Fibroblast of gingiva (primary cell): Measurements from ENCODE around the gene AKAP3.
A peak's percentile ranks its signal among the peaks of the same experiment; 100 is the strongest.

Experiments
- DNase-seq: peaks from one replicate; pipeline ENCODE4 v3.0.0-alpha.2; 2011; ENCODE audit warnings: low read depth

The AKAP3 gene

DNA sequence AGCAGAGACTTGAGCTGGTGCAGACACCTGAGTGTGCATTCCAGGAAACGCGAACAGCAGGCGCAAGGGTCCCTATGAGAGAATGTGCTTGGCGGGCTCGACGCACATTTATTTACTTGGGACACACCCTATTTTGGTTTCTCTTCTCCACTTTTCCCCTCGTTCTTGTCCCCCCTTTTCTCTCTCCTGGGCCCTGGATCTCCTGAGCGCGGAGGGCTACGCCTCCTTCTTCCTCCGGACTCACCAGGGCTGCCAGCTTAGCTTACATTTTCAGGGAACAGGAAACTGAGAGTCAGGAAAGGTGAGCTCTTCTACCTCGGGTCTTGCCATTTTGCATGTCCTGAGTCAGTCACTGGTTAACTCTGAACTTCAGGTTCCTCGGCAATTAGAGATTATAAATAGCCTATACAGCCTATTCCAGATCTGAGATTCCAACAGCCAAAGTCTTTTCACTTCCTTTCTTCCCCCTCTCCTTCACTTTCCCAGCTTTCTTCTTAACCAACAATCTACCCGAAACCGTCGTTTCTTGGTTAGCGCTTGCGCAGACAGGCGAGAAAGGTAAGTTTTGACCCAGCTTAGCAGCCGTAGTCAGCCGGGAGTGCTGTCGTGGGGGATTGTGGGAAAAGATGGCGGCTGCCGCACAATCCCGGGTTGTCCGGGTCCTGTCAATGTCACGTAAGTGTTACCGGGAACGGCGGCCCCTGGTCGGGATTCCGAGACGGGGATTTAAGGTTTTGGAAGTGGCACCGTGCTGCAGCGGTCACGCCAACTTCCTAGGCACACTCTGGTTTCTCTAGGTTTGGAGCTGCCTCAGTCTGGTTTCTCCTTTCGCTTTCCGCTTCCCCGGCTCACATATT lies at the start of gene AKAP3, which contains the start of gene NDUFA9:
Gene AKAP3, minus strand, starts transcription at position 551 of the 857 bp plus-strand sequence. CDS start 10,855 bp downstream, outside the sequence.
Gene NDUFA9, plus strand, starts transcription at position 614 of the 857 bp plus-strand sequence. Its CDS starts 13 bp downstream, at position 627.
- peak; percentile 78 for DNase-seq

- DNase-seq = no peak
These were observed 41.9 kb upstream of the AKAP3 start for GRCh38 chr12:4690760-4691159.

DNA sequence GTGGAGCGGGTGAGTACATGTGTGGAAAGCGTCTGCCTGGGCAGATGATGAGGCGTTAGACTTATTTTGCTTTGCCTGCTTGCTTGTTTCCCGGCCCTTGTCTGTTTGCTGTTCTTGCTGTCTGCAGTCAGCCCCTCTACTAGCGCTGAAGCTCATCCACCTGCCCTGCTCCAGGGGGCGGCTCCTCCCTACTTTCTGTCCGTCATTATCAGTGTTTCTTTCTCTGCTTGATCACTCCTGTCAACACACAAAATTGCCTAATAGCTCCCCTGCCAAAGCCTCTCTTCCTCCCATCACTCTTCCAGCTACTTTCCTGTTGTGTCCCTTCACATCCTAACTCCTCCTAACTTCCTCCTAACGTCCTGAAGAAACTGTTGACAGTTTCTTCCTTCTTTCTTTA lies 36.5 kb upstream of the AKAP3 start:
- no peak for DNase-seq

DNA sequence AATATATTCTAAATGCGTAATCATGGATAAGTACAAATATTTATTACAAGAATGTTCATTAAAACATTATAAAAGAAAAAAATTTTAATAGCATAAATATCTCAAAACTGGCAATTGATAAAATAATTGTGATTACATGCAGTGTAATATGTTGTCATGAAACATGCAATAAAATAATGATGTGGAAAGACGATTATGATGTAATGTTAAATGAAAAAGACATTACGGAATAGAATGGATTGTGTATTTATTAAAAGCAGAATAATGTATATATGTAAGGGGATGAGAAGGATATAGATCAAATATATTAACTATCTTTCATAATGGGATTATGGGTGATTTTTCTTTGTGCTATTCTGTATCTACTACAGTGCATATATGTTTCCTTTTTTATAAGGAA lies 32.9 kb upstream of the AKAP3 start:
- no peak for DNase-seq

GRCh38 chr12:4679711-4680110 lies 30.9 kb upstream of the AKAP3 start:
- no peak for DNase-seq

DNA sequence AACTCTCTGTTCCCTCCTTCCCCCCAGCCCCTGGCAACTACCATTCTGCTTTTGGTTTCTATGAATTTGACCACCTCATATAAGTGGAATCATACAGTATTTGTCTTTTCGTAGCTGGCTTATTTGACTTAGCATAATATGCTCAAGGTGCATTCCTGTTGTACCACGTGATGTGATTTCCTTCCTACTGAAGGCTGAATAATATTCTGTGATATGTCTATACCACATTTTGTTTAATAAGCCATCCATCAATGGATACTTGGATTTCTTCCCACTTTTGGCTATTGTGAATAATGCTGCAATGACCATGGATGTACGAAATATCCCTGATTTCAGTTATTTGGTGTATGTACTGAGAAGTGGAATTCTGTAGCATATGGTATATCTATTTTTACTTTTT lies 16.4 kb upstream of the AKAP3 start:
- no peak for DNase-seq

GRCh38 chr12:4663971-4664505 lies 15.2 kb upstream of the AKAP3 start:
- peak; percentile 60 for DNase-seq

DNA sequence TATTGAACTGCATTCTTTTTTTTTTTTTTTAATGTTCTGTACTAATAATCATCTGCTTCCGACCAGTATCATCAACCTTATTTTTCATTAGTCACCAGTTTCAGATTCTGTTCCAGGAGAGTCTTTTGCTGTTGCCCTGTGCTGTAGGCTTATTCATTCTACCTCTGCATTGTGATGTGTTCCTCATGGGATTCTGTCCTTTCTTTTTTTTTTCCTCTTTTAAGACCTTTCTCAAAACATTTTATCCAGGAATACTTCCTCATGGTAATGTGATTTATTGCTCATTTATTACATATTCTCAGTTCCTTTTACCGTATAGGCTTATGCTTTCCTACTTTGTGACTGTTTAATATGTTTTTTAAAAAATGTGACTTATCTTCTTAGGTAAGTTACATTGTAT lies 4.8 kb upstream of the AKAP3 start:
- no peak for DNase-seq

- DNase-seq = no peak
These were observed 4.4 kb upstream of the AKAP3 start for GRCh38 chr12:4653257-4653656.

- no peak for DNase-seq
These were observed 459 bp upstream of the AKAP3 start for GRCh38 chr12:4649358-4649661.

DNA sequence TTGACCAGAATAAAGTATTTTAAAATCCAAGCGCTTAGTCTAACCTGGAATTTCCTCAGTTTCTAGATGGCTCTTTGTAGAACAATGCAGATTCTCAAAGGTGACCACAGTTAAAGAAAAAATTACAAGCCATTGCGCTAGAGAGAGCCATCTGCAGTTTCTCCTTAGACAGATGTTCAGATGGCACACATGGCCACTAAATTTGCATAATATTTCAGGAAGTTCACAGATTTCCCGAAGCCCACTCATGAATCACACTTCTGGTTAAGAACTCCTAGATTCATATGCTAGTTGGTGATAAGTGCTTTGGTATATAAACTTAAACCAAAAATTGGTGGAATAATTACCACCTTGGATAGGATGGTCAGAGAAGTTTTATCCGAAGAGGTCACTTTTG lies 749 bp downstream of the AKAP3 start:
- no peak for DNase-seq

GRCh38 chr12:4645023-4645422 lies 3.8 kb downstream of the AKAP3 start:
- DNase-seq = no peak

DNA sequence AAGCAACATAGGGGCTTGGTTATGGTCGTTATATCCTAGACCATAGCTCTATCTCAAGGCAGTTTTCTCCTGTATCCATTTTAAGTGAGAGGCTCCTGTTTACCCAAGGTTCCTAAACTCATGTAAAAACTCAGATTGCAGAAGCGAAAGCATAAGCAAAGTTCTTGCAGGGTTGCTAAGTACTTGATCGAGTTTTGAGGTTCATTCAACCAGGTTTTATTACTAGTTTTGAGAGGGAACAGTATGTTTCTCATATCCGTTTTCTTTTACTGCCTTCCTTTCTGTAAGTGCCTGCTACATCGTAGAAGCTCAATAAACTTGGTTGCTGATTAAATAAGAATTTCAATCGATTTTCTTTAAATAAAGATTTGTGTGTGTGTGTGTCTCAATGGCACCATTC lies 5.1 kb downstream of the AKAP3 start:
- no peak for DNase-seq

GRCh38 chr12:4630262-4630661 lies 18.6 kb downstream of the AKAP3 start:
- DNase-seq = no peak

DNA sequence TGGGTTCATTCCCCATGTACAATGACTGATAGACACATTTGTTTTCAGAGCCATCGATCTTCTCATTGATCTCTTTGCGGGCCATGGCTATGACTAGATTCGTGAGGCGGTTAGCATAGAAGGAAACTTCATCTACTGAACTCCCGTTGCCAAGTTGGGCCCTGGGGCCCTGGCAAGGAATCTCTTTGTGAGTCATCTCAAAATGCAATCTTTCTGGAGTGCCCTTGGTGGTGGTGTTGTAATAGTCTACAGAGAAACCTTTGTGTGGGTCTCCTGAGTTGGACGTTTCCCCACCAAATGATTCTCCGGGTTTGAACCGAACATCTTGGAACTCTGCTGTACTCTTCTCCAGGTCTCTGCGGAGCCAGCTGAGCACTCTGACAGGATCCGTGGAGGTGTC lies 20.4 kb downstream of the AKAP3 start:
- DNase-seq = no peak

- DNase-seq = no peak
These were observed 22.3 kb downstream of the AKAP3 start for GRCh38 chr12:4626543-4626942.

DNA sequence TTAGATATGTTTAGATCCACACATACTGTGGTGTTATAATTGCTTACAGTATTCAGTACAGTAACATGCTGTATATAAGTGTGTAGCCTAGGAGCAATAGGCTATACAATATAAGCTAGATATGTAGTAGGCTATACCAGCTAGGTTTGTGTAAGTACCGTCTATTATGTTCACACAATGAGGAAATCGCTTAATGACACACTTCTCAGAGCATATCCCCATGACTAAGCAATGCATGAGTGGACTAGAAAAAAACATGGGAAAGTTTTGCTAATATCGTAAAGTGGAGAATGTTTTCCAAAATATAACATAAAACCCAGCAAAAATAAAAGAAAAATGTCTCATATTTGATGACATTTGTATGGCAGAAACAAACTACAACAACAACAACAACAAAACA lies 27.3 kb downstream of the AKAP3 start:
- DNase-seq = no peak

DNA sequence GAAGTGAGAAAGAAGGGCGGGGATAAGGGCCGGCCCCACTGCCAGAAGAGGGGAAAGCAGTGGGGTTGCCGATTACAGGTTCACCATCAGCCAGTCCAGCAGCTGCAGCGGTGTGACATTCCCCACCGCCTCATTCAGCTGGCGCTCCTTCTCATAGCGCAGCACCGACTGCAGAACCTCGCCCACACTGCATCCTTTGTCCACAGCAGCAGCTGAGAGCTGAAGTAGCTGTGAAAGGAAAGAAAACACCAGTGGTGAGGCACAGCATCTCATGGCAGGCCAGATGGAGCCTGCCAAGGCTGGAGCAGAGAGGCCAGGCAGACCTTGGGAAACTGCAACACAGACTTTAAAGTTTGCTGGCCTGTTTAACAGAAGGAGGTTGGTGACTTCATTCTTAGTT lies 33.2 kb downstream of the AKAP3 start:
- DNase-seq = no peak

GRCh38 chr12:4610481-4610880 lies 38.4 kb downstream of the AKAP3 start:
- DNase-seq = no peak

- no peak for DNase-seq
These were observed 39.8 kb downstream of the AKAP3 start for GRCh38 chr12:4609071-4609470.

DNA sequence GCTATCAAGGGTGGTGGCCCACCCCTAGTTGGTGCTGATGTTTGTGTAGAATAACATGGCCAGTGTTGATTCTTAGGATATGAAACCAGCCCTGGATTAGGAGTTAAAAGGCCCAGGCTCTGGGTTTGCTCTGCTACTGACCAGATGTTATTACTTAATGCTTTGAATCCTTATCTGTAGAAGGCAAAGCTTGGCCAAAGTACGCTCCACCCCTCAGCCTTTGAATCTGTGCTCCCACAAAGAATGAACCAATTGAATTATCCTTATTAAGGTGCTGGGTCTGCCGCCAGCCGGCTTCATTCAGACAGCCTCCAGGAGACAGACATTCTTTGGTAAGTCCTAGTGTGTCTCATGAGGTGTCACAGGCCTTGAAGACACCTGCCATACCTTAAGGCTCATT lies 41.8 kb downstream of the AKAP3 start:
- DNase-seq = no peak

DNA sequence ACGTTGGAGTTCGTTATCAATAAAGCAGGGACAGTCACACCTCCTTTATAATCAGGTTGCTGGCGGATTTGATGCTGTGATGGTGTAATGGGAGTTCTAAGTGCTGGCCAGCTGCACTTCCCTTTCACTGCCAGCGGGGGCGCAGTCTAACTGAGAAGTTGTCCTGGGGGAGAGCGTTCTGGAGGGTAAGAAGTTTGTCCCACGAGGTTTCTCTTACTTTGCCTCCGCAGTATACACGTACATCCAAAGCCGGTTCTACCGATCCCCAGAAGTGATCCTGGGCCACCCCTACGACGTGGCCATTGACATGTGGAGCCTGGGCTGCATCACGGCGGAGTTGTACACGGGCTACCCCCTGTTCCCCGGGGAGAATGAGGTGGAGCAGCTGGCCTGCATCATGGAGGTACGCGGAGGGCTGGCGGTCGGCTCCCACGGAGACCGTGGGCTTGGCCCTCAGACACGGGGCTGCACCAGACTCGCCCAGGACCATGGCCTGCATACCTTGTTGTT lies 44.1 kb downstream of the AKAP3 start:
- peak; percentile 86 for DNase-seq

DNA sequence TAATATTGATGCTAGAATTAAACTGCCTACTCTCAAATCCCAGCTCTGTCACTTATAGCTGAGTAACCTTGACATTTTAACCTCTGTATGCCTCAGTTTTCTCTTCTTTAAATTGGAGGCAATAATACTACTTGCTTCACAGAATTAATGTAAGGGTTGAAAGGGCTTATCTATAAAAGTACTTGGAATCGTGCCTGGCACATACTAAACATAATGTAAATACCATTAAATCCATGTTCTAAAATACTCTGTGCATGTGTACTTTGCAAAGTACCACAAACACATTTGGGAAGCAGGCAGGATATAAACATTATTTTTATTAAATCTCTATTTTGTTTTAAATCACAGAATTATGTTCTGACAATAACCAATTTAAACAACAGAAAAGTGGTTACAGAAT lies 44.9 kb downstream of the AKAP3 start:
- DNase-seq = no peak

- DNase-seq = no peak
These were observed 45.4 kb downstream of the AKAP3 start for GRCh38 chr12:4603421-4603820.
